Activated T-cell treated with anti-CD3 and anti-CD28 coated beads, Interleukin-2, amount 50 U/mL, for 48 hours (primary cell): ENCODE measurements around the gene NOC4L.

Source experiments
- DNase-seq, 2 experiments: peaks; one replicate each; pipeline ENCODE4 v3.0.0-alpha.2; 2020

Gene NOC4L

GRCh38 chr12:132158677-132159554, 14.7 kb downstream of the NOC4L start:
- no peak for DNase-seq

- DNase-seq = no peak
Measured at GRCh38 chr12:132159555-132160003, 15.3 kb downstream of the NOC4L start.

- no peak for DNase-seq
Measured at GRCh38 chr12:132160016-132160415, 15.8 kb downstream of the NOC4L start.

GRCh38 chr12:132160601-132161035, 16.4 kb downstream of the NOC4L start:
- DNase-seq = no peak

- no peak for DNase-seq
Measured at GRCh38 chr12:132161036-132161781, 17.0 kb downstream of the NOC4L start.

- no peak for DNase-seq
Measured at GRCh38 chr12:132161796-132162507, 17.7 kb downstream of the NOC4L start.

- DNase-seq = no peak
Measured at GRCh38 chr12:132162508-132163031, 18.3 kb downstream of the NOC4L start.

- no peak for DNase-seq
Measured at GRCh38 chr12:132163041-132163910, 19.0 kb downstream of the NOC4L start.

GRCh38 chr12:132163911-132164288, 19.6 kb downstream of the NOC4L start:
- no peak for DNase-seq

GRCh38 chr12:132164426-132164825, 20.2 kb downstream of the NOC4L start:
- DNase-seq = no peak

- DNase-seq = no peak
Measured at GRCh38 chr12:132165584-132165983, 21.3 kb downstream of the NOC4L start.

- DNase-seq = no peak
Measured at GRCh38 chr12:132166093-132166492, 21.8 kb downstream of the NOC4L start.

GRCh38 chr12:132166801-132167591, 22.7 kb downstream of the NOC4L start:
- no peak for DNase-seq

- DNase-seq = peak in 1 of 2 experiments; percentile 47
Measured at GRCh38 chr12:132167611-132168310, 23.5 kb downstream of the NOC4L start.

- no peak for DNase-seq
Measured at GRCh38 chr12:132168311-132169031, 24.2 kb downstream of the NOC4L start.

GRCh38 chr12:132169376-132169775, 25.1 kb downstream of the NOC4L start:
- DNase-seq = no peak

GRCh38 chr12:132170094-132170636, 25.9 kb downstream of the NOC4L start:
- no peak for DNase-seq

- no peak for DNase-seq
Measured at GRCh38 chr12:132170637-132171292, 26.5 kb downstream of the NOC4L start.
